GM23338 (cell line): ENCODE results near the gene RAB2B. TPM values are rescaled to one million over a fixed set of nuclear protein-coding genes. Genes with fewer than 3 reads are reported as not detected.

Source experiments
- CREB1 ChIP-seq: fragments of 250-450 bp; sonication (Bioruptor Pico); IDR thresholded peaks from 2 replicates; pipeline ENCODE4 v1.5.0; 2020; ENCODE audit warnings: low read depth, mild to moderate bottlenecking, moderate library complexity
- EZH2 ChIP-seq: fragments of 200-600 bp; sonication (generic); IDR thresholded peaks from one replicate; pipeline ENCODE4 v1.8.0; 2017; ENCODE audit warnings: antibody characterized with exemption, mild to moderate bottlenecking, low read depth; ENCODE audit not compliant: unreplicated experiment
- EZH2phosphoT487 ChIP-seq: fragments of 200-600 bp; sonication (generic); IDR thresholded peaks from one replicate; pipeline ENCODE4 v1.8.1; 2018; ENCODE audit warnings: antibody characterized with exemption; ENCODE audit not compliant: unreplicated experiment
- NANOG ChIP-seq: IDR thresholded peaks from 2 replicates; pipeline ENCODE4 v1.6.1; 2016; ENCODE audit warnings: antibody characterized with exemption, borderline replicate concordance
- POLR2AphosphoS5 ChIP-seq: IDR thresholded peaks from 2 replicates; pipeline ENCODE4 v1.6.1; 2016; ENCODE audit warnings: antibody characterized with exemption, low read depth
- REST ChIP-seq: IDR thresholded peaks from one replicate; pipeline ENCODE4 v1.6.1; 2018; ENCODE audit warnings: antibody characterized with exemption; ENCODE audit not compliant: unreplicated experiment
- ZNF331 ChIP-seq: fragments of 250-450 bp; sonication (Bioruptor Pico); IDR thresholded peaks from 2 replicates; pipeline ENCODE4 v1.5.0; 2020; ENCODE audit warnings: low read depth, mild to moderate bottlenecking, moderate library complexity
- polyA plus RNA-seq: library from polyadenylated mRNA; unstranded; fragments of >200 nt; fragmentation: Nextera tagmentation; extraction: Ambion mirVana; gene quantifications from 2 replicates; pipeline ENCODE4 v1.2.1, GENCODE V29; 2016
- total RNA-seq: library from RNA; depleted of rRNA; stranded (reverse); fragments of >200 nt; shearing (Covaris generic); gene quantifications from 2 replicates; pipeline ENCODE4 v1.2.3, GENCODE V29; 2014
- TF ChIP-seq, protein P1 (sequence below): fragments of 250-450 bp; sonication (Bioruptor Pico); IDR thresholded peaks from 2 replicates; pipeline ENCODE4 v1.5.0; 2020; ENCODE audit warnings: mild to moderate bottlenecking, moderate library complexity
- TF ChIP-seq, protein P2 (sequence below), 2 experiments: fragments of 200-600 bp in 1 of 2; sonication (generic) in 1 of 2; conservative IDR thresholded peaks; 2 replicates each; pipeline versions ENCODE4 v1.5.1 to v1.6.1; 2016 to 2017; ENCODE audit warnings: antibody characterized with exemption in 2 of 2, low read depth in 2 of 2, mild to moderate bottlenecking in 2 of 2, moderate library complexity in 1 of 2

RAB2B gene
- total and polyA plus RNA-seq, 2 experiments from 2014 or later, result 12.9 to 29.9 TPM

- TF ChIP-seq, protein P1, sequence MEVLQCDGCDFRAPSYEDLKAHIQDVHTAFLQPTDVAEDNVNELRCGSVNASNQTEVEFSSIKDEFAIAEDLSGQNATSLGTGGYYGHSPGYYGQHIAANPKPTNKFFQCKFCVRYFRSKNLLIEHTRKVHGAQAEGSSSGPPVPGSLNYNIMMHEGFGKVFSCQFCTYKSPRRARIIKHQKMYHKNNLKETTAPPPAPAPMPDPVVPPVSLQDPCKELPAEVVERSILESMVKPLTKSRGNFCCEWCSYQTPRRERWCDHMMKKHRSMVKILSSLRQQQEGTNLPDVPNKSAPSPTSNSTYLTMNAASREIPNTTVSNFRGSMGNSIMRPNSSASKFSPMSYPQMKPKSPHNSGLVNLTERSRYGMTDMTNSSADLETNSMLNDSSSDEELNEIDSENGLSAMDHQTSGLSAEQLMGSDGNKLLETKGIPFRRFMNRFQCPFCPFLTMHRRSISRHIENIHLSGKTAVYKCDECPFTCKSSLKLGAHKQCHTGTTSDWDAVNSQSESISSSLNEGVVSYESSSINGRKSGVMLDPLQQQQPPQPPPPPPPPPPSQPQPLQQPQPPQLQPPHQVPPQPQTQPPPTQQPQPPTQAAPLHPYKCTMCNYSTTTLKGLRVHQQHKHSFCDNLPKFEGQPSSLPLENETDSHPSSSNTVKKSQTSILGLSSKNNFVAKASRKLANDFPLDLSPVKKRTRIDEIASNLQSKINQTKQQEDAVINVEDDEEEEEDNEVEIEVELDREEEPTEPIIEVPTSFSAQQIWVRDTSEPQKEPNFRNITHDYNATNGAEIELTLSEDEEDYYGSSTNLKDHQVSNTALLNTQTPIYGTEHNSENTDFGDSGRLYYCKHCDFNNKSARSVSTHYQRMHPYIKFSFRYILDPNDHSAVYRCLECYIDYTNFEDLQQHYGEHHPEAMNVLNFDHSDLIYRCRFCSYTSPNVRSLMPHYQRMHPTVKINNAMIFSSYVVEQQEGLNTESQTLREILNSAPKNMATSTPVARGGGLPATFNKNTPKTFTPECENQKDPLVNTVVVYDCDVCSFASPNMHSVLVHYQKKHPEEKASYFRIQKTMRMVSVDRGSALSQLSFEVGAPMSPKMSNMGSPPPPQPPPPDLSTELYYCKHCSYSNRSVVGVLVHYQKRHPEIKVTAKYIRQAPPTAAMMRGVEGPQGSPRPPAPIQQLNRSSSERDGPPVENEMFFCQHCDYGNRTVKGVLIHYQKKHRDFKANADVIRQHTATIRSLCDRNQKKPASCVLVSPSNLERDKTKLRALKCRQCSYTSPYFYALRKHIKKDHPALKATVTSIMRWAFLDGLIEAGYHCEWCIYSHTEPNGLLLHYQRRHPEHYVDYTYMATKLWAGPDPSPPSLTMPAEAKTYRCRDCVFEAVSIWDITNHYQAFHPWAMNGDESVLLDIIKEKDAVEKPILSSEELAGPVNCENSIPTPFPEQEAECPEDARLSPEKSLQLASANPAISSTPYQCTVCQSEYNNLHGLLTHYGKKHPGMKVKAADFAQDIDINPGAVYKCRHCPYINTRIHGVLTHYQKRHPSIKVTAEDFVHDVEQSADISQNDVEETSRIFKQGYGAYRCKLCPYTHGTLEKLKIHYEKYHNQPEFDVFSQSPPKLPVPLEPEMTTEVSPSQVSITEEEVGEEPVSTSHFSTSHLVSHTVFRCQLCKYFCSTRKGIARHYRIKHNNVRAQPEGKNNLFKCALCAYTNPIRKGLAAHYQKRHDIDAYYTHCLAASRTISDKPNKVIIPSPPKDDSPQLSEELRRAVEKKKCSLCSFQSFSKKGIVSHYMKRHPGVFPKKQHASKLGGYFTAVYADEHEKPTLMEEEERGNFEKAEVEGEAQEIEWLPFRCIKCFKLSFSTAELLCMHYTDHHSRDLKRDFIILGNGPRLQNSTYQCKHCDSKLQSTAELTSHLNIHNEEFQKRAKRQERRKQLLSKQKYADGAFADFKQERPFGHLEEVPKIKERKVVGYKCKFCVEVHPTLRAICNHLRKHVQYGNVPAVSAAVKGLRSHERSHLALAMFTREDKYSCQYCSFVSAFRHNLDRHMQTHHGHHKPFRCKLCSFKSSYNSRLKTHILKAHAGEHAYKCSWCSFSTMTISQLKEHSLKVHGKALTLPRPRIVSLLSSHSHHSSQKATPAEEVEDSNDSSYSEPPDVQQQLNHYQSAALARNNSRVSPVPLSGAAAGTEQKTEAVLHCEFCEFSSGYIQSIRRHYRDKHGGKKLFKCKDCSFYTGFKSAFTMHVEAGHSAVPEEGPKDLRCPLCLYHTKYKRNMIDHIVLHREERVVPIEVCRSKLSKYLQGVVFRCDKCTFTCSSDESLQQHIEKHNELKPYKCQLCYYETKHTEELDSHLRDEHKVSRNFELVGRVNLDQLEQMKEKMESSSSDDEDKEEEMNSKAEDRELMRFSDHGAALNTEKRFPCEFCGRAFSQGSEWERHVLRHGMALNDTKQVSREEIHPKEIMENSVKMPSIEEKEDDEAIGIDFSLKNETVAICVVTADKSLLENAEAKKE (CRISPR knock-in tag), result no peak
- no peak for TF ChIP-seq ZNF331 (CRISPR knock-in tag)
- TF ChIP-seq EZH2, result no peak
- TF ChIP-seq, protein P2, sequence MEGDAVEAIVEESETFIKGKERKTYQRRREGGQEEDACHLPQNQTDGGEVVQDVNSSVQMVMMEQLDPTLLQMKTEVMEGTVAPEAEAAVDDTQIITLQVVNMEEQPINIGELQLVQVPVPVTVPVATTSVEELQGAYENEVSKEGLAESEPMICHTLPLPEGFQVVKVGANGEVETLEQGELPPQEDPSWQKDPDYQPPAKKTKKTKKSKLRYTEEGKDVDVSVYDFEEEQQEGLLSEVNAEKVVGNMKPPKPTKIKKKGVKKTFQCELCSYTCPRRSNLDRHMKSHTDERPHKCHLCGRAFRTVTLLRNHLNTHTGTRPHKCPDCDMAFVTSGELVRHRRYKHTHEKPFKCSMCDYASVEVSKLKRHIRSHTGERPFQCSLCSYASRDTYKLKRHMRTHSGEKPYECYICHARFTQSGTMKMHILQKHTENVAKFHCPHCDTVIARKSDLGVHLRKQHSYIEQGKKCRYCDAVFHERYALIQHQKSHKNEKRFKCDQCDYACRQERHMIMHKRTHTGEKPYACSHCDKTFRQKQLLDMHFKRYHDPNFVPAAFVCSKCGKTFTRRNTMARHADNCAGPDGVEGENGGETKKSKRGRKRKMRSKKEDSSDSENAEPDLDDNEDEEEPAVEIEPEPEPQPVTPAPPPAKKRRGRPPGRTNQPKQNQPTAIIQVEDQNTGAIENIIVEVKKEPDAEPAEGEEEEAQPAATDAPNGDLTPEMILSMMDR (conservative IDR thresholded peaks at IDR 0.05; ENCODE audit: low read depth in 2 of 2), result no peak
- no peak for TF ChIP-seq EZH2phosphoT487
- TF ChIP-seq REST, result no peak
- TF ChIP-seq CREB1, result no peak
- TF ChIP-seq POLR2AphosphoS5, result no peak
- TF ChIP-seq NANOG, result no peak
Measured at GRCh38 chr14:21518725-21519124, 42.0 kb upstream of the RAB2B start (continued).
